K562 (cell line): Measurements from ENCODE around the gene TCEANC. TPM values are rescaled to one million over a fixed set of nuclear protein-coding genes. Genes with fewer than 3 reads are reported as not detected.

ENCODE experiments used
- ARID1B ChIP-seq: fragments of 450-650 bp; IDR thresholded peaks from 2 replicates; pipeline ENCODE4 v1.6.1; 2016; ENCODE audit warnings: antibody characterized with exemption, mild to moderate bottlenecking, inconsistent platforms
- CAMTA2 ChIP-seq: fragments of 250-450 bp; sonication (Bioruptor Pico); conservative IDR thresholded peaks from 2 replicates; pipeline ENCODE4 v1.5.1; 2022
- E2F3 ChIP-seq: fragments of 250-450 bp; sonication (Bioruptor Pico); IDR thresholded peaks from 2 replicates; pipeline ENCODE4 v1.4.0; 2020; ENCODE audit warnings: mild to moderate bottlenecking
- HIVEP1 ChIP-seq: fragments of 250-450 bp; sonication (Bioruptor Pico); IDR thresholded peaks from 2 replicates; pipeline ENCODE4 v1.4.0; 2020; ENCODE audit warnings: mild to moderate bottlenecking
- HMGN3 ChIP-seq: IDR thresholded peaks from 2 replicates; pipeline ENCODE4 v1.6.1; 2011; ENCODE audit warnings: borderline replicate concordance, low read depth, mild to moderate bottlenecking, mixed read lengths, low read length; ENCODE audit not compliant: insufficient read length; ENCODE audit errors: extremely low read depth
- JUN ChIP-seq, 2 experiments: sonication (generic) in 1 of 2; formaldehyde crosslinking in 1 of 2; IDR thresholded peaks; 2 replicates each; pipeline versions ENCODE4 v1.6.1 to v1.8.0; 2012 to 2022; ENCODE audit warnings: borderline replicate concordance in 2 of 2, mild to moderate bottlenecking in 2 of 2, improper control_type of control experiment in 1 of 2, low read depth in 1 of 2, low read length in 1 of 2, missing genetic modification reagents in 1 of 2
- MCM3 ChIP-seq: fragments of 450-650 bp; IDR thresholded peaks from 2 replicates; pipeline ENCODE4 v1.6.1; 2016
- NFE2 ChIP-seq: IDR thresholded peaks from 2 replicates; pipeline ENCODE4 v1.6.1; 2014; ENCODE audit warnings: antibody characterized with exemption, low read depth
- NFIX ChIP-seq: fragments of 250-450 bp; sonication (Bioruptor Pico); IDR thresholded peaks from 2 replicates; pipeline ENCODE4 v1.4.0; 2020; ENCODE audit warnings: low read depth, mild to moderate bottlenecking, moderate library complexity
- RUNX1 ChIP-seq: sonication (generic); IDR thresholded peaks from 2 replicates; pipeline ENCODE4 v1.6.1; 2016; ENCODE audit warnings: antibody characterized with exemption, low read depth
- SMAD3 ChIP-seq: fragments of 450-650 bp; formaldehyde crosslinking; conservative IDR thresholded peaks from 2 replicates; pipeline ENCODE4 v1.4.0; 2020; ENCODE audit warnings: mild to moderate bottlenecking
- SUPT5H ChIP-seq: fragments of 450-650 bp; IDR thresholded peaks from 2 replicates; pipeline ENCODE4 v1.6.1; 2016
- TCF3 ChIP-seq: sonication (generic); formaldehyde crosslinking; IDR thresholded peaks from 2 replicates; pipeline ENCODE4 v1.4.0; 2020; ENCODE audit warnings: mild to moderate bottlenecking, missing genetic modification reagents
- ZFP1 ChIP-seq: fragments of 450-650 bp; formaldehyde crosslinking; IDR thresholded peaks from 2 replicates; pipeline ENCODE4 v1.4.0; 2020; ENCODE audit warnings: mild to moderate bottlenecking, mixed read lengths
- ZSCAN29 ChIP-seq: fragments of 450-650 bp; IDR thresholded peaks from 2 replicates; pipeline ENCODE4 v1.6.1; 2017
- ZSCAN32 ChIP-seq: fragments of 450-650 bp; formaldehyde crosslinking; IDR thresholded peaks from 2 replicates; pipeline ENCODE4 v1.4.0; 2020; ENCODE audit warnings: mild to moderate bottlenecking, moderate library complexity
- polyA plus RNA-seq, 8 experiments: library from polyadenylated mRNA; depleted of rRNA in 4 of 8; stranded (reverse) in 5 of 8; unstranded in 3 of 8; fragments of >200 nt; fragmentation: Nextera tagmentation in 2 of 8; fragmentation: Illumina TruSeq in 1 of 8; extraction: Ambion mirVana in 2 of 8; extraction: Trizol in 1 of 8; gene quantifications; 2 replicates each; pipeline versions ENCODE4 v1.2.1 to v1.2.3, GENCODE V29; 2011 to 2014; ENCODE audit warnings: inconsistent platforms in 1 of 8, missing spikeins in 1 of 8
- total RNA-seq, 7 experiments: library from RNA; depleted of rRNA in 6 of 7; stranded (reverse); fragments of >200 nt in 6 of 7; fragmentation: Illumina TruSeq in 2 of 7; extraction: Trizol in 2 of 7; gene quantifications; 2 replicates each; pipeline versions ENCODE4 v1.2.1 to v1.2.3, GENCODE V29; 2011 to 2021; ENCODE audit warnings: low replicate concordance in 1 of 7
- TF ChIP-seq, protein P1 (sequence below): IDR thresholded peaks from 3 replicates; pipeline ENCODE4 v1.6.1; 2011; ENCODE audit warnings: borderline replicate concordance, mild to moderate bottlenecking, moderate library complexity; ENCODE audit not compliant: insufficient read length; ENCODE audit errors: extremely low read depth
- TF ChIP-seq, protein P2 (sequence below): fragments of 450-650 bp; IDR thresholded peaks from 2 replicates; pipeline ENCODE4 v1.6.1; 2016; ENCODE audit warnings: antibody characterized with exemption
- TF ChIP-seq, protein P3 (sequence below): fragments of 250-450 bp; sonication (Bioruptor Pico); IDR thresholded peaks from 2 replicates; pipeline ENCODE4 v1.4.0; 2020; ENCODE audit warnings: mild to moderate bottlenecking
- TF ChIP-seq, protein P4 (sequence below): fragments of 200-800 bp; sonication (Bioruptor generic); IDR thresholded peaks from 2 replicates; pipeline ENCODE4 v1.6.1; 2017; ENCODE audit warnings: missing genetic modification characterization, missing compliant biosample characterization
- TF ChIP-seq, protein P5 (sequence below): fragments of 250-450 bp; sonication (Bioruptor Pico); IDR thresholded peaks from 2 replicates; pipeline ENCODE4 v1.4.0; 2020

TCEANC gene
- total and polyA plus RNA-seq, 9 of the 15 experiments (the other 6 are each of a cell fraction or from before 2014, with no cell fraction given) = 1.2 to 2.8 (median 2.0) TPM

DNA sequence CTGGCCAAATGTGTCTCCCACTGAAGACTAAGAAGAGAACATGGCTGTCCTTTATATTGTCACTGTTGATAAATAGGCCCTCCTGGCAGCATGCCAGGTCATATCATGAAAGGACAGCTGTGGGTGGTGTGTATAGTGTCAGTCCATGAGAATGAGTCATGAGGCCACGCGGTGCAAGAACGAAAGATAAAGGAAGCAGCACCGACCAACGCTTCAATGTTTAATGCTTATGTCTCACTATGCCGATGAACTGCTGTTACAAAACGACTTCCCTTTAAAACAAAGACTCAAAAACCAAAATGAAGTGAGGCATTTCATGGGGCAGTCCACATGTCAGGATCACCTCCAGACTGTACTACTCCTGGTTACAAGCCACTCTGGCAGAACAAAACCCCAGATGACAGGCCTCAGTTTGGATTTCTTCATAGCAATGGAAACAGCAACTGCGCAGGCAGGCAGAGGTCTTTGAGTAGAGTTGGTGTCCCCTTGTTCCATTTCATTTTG is 5.2 kb upstream of the TCEANC start (continued):
- TF ChIP-seq, protein P1, sequence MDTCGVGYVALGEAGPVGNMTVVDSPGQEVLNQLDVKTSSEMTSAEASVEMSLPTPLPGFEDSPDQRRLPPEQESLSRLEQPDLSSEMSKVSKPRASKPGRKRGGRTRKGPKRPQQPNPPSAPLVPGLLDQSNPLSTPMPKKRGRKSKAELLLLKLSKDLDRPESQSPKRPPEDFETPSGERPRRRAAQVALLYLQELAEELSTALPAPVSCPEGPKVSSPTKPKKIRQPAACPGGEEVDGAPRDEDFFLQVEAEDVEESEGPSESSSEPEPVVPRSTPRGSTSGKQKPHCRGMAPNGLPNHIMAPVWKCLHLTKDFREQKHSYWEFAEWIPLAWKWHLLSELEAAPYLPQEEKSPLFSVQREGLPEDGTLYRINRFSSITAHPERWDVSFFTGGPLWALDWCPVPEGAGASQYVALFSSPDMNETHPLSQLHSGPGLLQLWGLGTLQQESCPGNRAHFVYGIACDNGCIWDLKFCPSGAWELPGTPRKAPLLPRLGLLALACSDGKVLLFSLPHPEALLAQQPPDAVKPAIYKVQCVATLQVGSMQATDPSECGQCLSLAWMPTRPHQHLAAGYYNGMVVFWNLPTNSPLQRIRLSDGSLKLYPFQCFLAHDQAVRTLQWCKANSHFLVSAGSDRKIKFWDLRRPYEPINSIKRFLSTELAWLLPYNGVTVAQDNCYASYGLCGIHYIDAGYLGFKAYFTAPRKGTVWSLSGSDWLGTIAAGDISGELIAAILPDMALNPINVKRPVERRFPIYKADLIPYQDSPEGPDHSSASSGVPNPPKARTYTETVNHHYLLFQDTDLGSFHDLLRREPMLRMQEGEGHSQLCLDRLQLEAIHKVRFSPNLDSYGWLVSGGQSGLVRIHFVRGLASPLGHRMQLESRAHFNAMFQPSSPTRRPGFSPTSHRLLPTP = no peak
- TF ChIP-seq ARID1B (peak; percentile 98), CAMTA2 (CRISPR knock-in tag) (no peak), ZSCAN32 (CRISPR knock-in tag) (no peak), NFIX (peak; percentile 99), SMAD3 (CRISPR knock-in tag) (peak; percentile 24; the same call in 1 of the 2 replicates), TCF3 (CRISPR knock-in tag) (peak; percentile 96), HIVEP1 (CRISPR knock-in tag) (no peak), JUN (IDR thresholded peaks at IDR 0.05; ENCODE audit: borderline replicate concordance, low read depth, low read length) (peak; percentile 99), JUN (CRISPR knock-in tag; IDR thresholded peaks at IDR 0.05; ENCODE audit: borderline replicate concordance) (no peak; the same call in 1 of the 2 replicates), SUPT5H (peak; percentile 50; the same call in 1 of the 2 replicates), RUNX1 (0 out of 2 replicates have a peak, but pooled peaks have one; percentile 61), NFE2 (peak; percentile 42; the same call in 1 of the 2 replicates), ZFP1 (CRISPR knock-in tag) (no peak), HMGN3 (peak; percentile 81), ZSCAN29 (no peak), E2F3 (peak; percentile 48; the same call in 1 of the 2 replicates), MCM3 (no peak)
- TF ChIP-seq, protein P2, sequence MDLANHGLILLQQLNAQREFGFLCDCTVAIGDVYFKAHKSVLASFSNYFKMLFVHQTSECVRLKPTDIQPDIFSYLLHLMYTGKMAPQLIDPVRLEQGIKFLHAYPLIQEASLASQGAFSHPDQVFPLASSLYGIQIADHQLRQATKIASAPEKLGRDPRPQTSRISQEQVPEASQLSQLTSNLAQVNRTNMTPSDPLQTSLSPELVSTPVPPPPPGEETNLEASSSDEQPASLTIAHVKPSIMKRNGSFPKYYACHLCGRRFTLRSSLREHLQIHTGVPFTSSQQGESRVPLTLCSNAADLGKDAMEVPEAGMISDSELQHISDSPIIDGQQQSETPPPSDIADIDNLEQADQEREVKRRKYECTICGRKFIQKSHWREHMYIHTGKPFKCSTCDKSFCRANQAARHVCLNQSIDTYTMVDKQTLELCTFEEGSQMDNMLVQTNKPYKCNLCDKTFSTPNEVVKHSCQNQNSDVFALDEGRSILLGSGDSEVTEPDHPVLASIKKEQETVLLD = no peak
- TF ChIP-seq, protein P3, sequence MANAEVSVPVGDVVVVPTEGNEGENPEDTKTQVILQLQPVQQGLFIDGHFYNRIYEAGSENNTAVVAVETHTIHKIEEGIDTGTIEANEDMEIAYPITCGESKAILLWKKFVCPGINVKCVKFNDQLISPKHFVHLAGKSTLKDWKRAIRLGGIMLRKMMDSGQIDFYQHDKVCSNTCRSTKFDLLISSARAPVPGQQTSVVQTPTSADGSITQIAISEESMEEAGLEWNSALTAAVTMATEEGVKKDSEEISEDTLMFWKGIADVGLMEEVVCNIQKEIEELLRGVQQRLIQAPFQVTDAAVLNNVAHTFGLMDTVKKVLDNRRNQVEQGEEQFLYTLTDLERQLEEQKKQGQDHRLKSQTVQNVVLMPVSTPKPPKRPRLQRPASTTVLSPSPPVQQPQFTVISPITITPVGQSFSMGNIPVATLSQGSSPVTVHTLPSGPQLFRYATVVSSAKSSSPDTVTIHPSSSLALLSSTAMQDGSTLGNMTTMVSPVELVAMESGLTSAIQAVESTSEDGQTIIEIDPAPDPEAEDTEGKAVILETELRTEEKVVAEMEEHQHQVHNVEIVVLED (CRISPR knock-in tag) = peak; percentile 38; the same call in 1 of the 2 replicates
- TF ChIP-seq, protein P4, sequence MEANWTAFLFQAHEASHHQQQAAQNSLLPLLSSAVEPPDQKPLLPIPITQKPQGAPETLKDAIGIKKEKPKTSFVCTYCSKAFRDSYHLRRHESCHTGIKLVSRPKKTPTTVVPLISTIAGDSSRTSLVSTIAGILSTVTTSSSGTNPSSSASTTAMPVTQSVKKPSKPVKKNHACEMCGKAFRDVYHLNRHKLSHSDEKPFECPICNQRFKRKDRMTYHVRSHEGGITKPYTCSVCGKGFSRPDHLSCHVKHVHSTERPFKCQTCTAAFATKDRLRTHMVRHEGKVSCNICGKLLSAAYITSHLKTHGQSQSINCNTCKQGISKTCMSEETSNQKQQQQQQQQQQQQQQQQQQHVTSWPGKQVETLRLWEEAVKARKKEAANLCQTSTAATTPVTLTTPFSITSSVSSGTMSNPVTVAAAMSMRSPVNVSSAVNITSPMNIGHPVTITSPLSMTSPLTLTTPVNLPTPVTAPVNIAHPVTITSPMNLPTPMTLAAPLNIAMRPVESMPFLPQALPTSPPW (CRISPR knock-in tag) = peak; percentile 37; the same call in 1 of the 2 replicates
- TF ChIP-seq, protein P5, sequence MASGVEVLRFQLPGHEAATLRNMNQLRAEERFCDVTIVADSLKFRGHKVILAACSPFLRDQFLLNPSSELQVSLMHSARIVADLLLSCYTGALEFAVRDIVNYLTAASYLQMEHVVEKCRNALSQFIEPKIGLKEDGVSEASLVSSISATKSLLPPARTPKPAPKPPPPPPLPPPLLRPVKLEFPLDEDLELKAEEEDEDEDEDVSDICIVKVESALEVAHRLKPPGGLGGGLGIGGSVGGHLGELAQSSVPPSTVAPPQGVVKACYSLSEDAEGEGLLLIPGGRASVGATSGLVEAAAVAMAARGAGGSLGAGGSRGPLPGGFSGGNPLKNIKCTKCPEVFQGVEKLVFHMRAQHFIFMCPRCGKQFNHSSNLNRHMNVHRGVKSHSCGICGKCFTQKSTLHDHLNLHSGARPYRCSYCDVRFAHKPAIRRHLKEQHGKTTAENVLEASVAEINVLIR (CRISPR knock-in tag) = no peak
